Activated naive CD8-positive, alpha-beta T cell (primary cell): ENCODE measurements around the gene SLC38A7.
"Not testable (repeated sequence)": the region's sequence is repeated elsewhere in the genome, so short reads cannot be mapped to it uniquely, and the experiment has no call there.

Source experiments
- H3K27ac Mint-ChIP-seq: one replicate; pipeline ENCODE4 v1.8.0; 2021; ENCODE audit warnings: mixed read lengths
- H3K27me3 Mint-ChIP-seq: one replicate; pipeline ENCODE4 v1.8.0; 2021; ENCODE audit warnings: mixed read lengths
- H3K36me3 Mint-ChIP-seq: one replicate; pipeline ENCODE4 v1.8.0; 2021; ENCODE audit warnings: mixed read lengths
- H3K4me1 Mint-ChIP-seq: one replicate; pipeline ENCODE4 v1.8.0; 2021; ENCODE audit warnings: low read depth, mixed read lengths
- H3K4me3 Mint-ChIP-seq: one replicate; pipeline ENCODE4 v1.8.0; 2021; ENCODE audit warnings: mild to moderate bottlenecking, mixed read lengths
- H3K9me3 Mint-ChIP-seq: one replicate; pipeline ENCODE4 v1.8.0; 2021; ENCODE audit warnings: low read depth, mixed read lengths

SLC38A7 gene

GRCh38 chr16:58654560-58655214 lies 29.9 kb downstream of the SLC38A7 start:
- Mint-ChIP-seq H3K4me1 (no peaks in the 10 kb centered on the region), H3K4me3 (no peak overlapping the region), H3K27me3 (no peaks in the 10 kb centered on the region), H3K27ac (no peak overlapping the region), H3K36me3 (no peaks in the 10 kb centered on the region), H3K9me3 (no peaks in the 10 kb centered on the region)

DNA sequence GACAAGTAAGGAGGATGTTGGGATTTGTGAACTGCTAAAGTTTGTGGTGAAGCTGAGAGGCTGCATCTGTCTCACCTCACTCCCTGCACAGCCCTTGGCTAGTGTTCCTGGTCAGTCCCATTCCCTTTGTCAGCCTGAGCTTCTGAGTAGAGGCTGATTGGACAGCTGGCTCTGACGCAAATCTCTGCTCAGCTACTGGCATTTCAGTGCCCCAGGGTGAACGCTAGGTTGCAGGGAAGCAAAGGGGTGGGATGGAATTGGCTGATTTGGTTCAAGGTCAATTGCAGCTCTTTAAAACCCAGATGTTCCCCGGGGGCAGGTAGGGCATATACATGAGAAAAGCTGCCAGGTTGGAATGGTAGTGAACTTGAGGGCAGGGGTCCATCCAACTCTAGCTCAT lies 31.8 kb downstream of the SLC38A7 start:
- no peaks in the 10 kb centered on the region for H3K4me1 Mint-ChIP-seq
- H3K4me3 Mint-ChIP-seq: no peak overlapping the region
- no peak overlapping the region for H3K27ac Mint-ChIP-seq
- H3K27me3 Mint-ChIP-seq: no peaks in the 10 kb centered on the region
- H3K9me3 Mint-ChIP-seq: no peaks in the 10 kb centered on the region
- H3K36me3 Mint-ChIP-seq: no peaks in the 10 kb centered on the region

DNA sequence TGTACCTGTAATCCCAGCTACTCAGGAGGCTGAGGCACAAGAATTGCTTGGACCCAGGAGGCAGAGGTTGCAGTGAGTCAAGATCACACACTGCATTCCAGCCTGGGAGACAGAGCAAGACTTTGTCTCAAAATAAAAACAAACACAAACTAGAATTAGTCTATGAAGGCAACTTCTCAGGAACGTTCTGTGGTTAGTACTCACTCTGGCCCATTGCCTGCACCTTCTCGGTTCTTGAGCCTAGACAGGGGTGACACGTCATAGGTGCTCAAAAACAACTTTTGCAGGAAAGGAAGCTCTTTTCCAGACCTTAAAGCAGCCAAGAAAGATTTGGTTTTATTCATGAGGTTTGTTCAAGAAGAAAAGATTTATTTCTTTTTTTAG lies 32.6 kb downstream of the SLC38A7 start:
- H3K4me1 Mint-ChIP-seq: no peaks in the 10 kb centered on the region
- no peak overlapping the region for H3K27ac Mint-ChIP-seq
- no peaks in the 10 kb centered on the region for H3K9me3 Mint-ChIP-seq
- no peaks in the 10 kb centered on the region for H3K36me3 Mint-ChIP-seq
- no peak overlapping the region for H3K4me3 Mint-ChIP-seq
- H3K27me3 Mint-ChIP-seq: no peaks in the 10 kb centered on the region

DNA sequence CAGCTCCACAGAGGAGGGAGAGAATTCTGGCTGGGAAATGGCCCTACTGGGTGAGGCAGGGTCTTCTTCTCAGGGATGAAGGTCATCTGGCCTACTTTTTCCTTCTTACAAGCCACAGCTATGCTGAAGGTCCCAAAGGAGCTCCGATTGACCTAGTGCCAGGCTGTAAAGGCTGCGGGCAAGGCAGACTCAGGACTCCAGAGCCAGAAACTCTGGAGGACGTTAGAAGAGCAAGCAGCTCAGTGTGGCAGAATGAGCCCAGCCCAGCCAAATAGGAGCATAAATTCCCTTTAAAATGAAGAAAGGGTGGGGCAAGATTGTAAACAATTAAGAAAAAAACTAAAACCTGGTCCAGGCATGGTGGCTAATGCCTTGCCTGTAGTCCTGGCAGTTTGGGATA lies 34.9 kb downstream of the SLC38A7 start:
- no peaks in the 10 kb centered on the region for H3K4me1 Mint-ChIP-seq
- H3K36me3 Mint-ChIP-seq: no peaks in the 10 kb centered on the region
- no peaks in the 10 kb centered on the region for H3K27me3 Mint-ChIP-seq
- H3K27ac Mint-ChIP-seq: no peak overlapping the region
- H3K9me3 Mint-ChIP-seq: no peaks in the 10 kb centered on the region
- H3K4me3 Mint-ChIP-seq: no peak overlapping the region

- Mint-ChIP-seq H3K4me1 (no peaks in the 10 kb centered on the region), H3K27me3 (no peaks in the 10 kb centered on the region), H3K36me3 (no peaks in the 10 kb centered on the region), H3K4me3 (no peak overlapping the region), H3K27ac (no peak overlapping the region), H3K9me3 (no peaks in the 10 kb centered on the region)
These were observed 37.5 kb downstream of the SLC38A7 start for GRCh38 chr16:58647107-58647506.

DNA sequence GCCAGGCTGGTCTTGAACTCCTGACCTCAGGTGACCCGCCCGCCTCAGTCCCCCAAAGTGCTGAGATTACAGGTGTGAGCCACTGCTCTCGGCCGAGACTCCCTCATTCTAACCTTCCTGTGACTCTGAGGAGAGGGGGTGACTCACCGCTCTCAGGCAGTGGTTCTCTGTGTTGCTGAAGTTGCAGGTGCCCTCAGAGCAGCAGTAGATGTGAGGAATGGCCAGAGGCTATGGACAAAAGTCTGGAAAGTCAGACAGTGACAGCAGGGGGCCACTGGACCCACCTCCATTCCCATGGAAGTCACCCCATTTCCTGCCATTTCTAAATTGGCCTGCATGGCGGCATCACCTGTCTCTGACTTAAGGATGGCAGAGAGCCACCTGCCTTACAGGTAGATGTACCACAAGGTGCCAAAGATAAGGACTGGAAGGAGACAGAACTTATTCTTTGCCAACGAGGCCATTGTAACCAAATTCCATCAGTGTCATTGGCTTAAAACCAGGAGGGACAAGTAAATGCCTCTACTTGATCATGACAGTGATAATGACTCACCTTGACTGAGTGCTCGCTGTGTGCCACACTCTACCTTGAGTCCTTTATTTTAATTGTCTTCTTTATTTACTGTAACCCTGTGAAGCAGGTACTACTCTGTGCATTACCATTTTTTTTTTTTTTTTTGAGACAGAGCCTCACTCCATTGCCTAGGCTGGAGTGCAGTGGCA lies 39.6 kb downstream of the SLC38A7 start:
- H3K27ac Mint-ChIP-seq: no peak overlapping the region
- H3K27me3 Mint-ChIP-seq: no peaks in the 10 kb centered on the region
- H3K4me1 Mint-ChIP-seq: no peaks in the 10 kb centered on the region
- H3K4me3 Mint-ChIP-seq: no peak overlapping the region
- H3K36me3 Mint-ChIP-seq: no peaks in the 10 kb centered on the region
- H3K9me3 Mint-ChIP-seq: no peaks in the 10 kb centered on the region

DNA sequence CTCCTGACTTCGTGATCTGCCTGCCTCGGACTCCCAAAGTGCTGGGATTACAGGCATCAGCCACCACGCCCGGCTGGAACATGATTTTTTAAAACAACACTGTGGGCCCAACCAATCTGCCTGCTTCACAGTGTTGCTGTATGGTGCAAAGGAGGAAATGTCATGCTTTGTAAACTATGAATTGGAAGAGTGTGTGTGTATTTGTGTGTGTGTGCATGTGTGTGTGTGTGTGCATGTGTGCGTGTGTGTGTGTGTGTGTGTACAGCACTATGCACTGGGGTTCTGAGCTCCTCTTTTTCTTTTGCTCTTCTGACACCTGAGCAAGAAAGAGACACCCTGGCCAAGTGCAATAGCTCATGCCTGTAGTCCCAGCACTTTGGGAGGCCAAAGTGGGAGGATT lies 40.5 kb downstream of the SLC38A7 start:
- H3K4me3 Mint-ChIP-seq: no peak overlapping the region
- H3K4me1 Mint-ChIP-seq: no peaks in the 10 kb centered on the region
- H3K9me3 Mint-ChIP-seq: no peaks in the 10 kb centered on the region
- no peak overlapping the region for H3K27ac Mint-ChIP-seq
- no peaks in the 10 kb centered on the region for H3K36me3 Mint-ChIP-seq
- no peaks in the 10 kb centered on the region for H3K27me3 Mint-ChIP-seq

DNA sequence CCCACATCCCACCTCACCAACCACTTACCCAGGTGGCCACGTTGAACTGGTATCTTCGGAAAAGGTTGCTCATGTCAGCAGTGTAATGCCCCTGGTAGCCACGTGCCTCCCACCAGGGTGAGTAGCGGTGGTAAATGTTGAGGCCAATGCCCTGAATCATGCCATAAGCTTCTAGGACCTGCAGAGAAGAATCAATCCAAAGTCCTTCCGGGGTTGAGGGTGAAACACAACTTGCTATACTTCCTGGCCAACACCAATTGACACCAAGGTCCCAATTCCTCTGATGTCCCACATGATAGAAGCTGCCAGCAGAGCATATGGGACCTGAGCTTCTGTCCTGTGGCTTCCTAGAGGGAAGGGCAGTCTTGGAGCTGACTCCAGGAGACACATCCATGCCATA lies 43.6 kb downstream of the SLC38A7 start:
- no peaks in the 10 kb centered on the region for H3K36me3 Mint-ChIP-seq
- H3K27ac Mint-ChIP-seq: no peak overlapping the region

DNA sequence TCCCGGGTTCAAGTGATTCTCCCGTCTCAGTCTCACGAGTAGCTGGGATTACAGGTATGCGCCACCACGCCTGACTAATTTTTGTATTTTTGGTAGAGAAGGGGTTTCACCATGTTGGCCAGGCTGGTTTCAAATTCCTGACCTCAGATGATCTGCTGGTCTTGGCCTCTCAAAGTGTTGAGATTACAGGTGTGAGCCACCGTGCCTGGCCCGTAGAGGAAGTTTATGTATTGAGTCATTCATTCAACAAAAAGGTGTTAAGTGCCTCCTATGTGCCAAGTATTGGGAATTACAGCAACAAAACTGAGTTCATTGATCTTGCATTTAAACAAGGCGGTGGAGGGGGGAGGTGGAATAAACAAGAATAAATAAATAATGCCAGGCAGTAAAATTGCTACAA lies 44.7 kb downstream of the SLC38A7 start:
- Mint-ChIP-seq H3K4me3 (no peak overlapping the region), H3K27ac (no peak overlapping the region), H3K4me1 (no peaks in the 10 kb centered on the region), H3K9me3 (no peaks in the 10 kb centered on the region), H3K27me3 (no peaks in the 10 kb centered on the region), H3K36me3 (no peaks in the 10 kb centered on the region)

More for the DNA sequence above, 43.6 kb downstream of the SLC38A7 start:
- Mint-ChIP-seq H3K9me3 (no peaks in the 10 kb centered on the region), H3K4me1 (no peaks in the 10 kb centered on the region), H3K4me3 (no peak overlapping the region), H3K27me3 (no peaks in the 10 kb centered on the region)

- H3K4me1 Mint-ChIP-seq: no peaks in the 10 kb centered on the region
- no peak overlapping the region for H3K27ac Mint-ChIP-seq
- no peaks in the 10 kb centered on the region for H3K27me3 Mint-ChIP-seq
- H3K36me3 Mint-ChIP-seq: no peaks in the 10 kb centered on the region
- H3K4me3 Mint-ChIP-seq: no peak overlapping the region
- no peaks in the 10 kb centered on the region for H3K9me3 Mint-ChIP-seq
These were observed 45.3 kb downstream of the SLC38A7 start for GRCh38 chr16:58639230-58639629.

DNA sequence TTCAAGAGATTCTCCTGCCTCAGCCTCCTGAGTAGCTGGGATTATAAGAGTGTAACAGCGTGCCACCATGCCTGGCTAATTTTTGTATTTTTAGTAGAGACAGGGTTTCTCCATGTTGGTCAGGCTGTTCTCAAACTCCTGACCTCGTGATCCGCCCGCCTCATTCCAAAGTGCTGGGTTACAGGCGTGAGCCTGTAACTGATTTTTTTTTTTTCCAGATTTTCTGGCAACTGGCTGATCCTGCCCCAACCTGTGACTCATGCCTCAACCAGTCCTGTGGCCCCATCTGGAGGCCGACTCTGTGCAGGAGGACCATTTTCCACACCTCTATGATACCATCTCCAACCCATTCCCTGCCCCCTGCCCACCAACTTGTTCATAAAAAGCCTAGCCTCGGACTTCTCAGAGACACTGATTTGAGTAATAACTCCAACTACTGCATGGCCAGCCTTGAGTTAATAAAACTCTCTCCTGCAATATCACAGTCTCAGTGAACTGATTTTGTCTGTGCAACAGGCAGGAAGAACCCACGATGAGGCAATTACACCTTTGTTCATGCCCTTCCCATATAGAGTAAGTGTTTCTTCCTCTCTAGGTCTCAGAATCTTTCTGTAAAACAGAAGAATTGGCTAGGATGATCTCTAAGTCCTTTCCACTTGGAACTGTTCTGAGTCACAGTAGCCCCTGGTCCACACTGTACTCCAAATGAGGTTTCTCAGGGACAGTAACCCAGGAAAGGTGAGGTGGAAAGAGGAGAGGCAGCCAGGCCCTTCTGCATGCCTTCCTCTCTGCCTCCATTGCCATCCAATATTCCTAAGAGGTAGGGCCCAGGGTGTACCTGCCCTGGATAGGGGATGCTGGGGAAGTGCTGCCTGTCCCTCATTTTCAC lies 46.2 kb downstream of the SLC38A7 start:
- Mint-ChIP-seq H3K36me3 (no peaks in the 10 kb centered on the region), H3K27ac (no peak overlapping the region), H3K4me3 (no peak overlapping the region), H3K4me1 (no peaks in the 10 kb centered on the region), H3K27me3 (no peaks in the 10 kb centered on the region), H3K9me3 (no peaks in the 10 kb centered on the region)

GRCh38 chr16:58637021-58637420 lies 47.5 kb downstream of the SLC38A7 start:
- H3K9me3 Mint-ChIP-seq, H3K27ac Mint-ChIP-seq: not testable (repeated sequence)

DNA sequence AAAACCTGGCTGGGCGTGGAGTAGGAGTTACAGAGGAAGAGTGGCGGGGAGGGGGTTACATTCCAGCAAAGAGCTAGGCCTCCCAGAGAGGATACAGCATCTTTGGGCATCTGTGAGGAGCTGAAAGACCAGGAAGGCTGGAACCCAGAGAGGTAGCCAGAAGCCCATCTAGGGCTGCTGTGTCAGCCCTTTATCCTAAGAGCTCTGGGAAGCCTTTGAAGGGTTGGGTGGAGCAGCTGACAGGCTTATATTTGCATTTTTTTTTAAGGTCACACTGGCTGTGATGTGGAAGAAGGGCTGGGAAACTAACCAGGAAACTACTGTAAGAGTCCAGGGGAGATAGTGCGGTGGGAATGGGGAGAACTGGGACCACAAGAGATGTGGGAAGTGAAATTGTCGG lies 48.1 kb downstream of the SLC38A7 start:
- Mint-ChIP-seq H3K27ac (no peak overlapping the region), H3K4me1 (peaks cover under 1% of the 10 kb centered on the region), H3K9me3 (no peaks in the 10 kb centered on the region), H3K4me3 (no peak overlapping the region), H3K27me3 (no peaks in the 10 kb centered on the region), H3K36me3 (no peaks in the 10 kb centered on the region)

More at GRCh38 chr16:58637021-58637420, 47.5 kb downstream of the SLC38A7 start:
- not testable (repeated sequence) for H3K4me3 Mint-ChIP-seq, H3K36me3 Mint-ChIP-seq, H3K27me3 Mint-ChIP-seq, H3K4me1 Mint-ChIP-seq

DNA sequence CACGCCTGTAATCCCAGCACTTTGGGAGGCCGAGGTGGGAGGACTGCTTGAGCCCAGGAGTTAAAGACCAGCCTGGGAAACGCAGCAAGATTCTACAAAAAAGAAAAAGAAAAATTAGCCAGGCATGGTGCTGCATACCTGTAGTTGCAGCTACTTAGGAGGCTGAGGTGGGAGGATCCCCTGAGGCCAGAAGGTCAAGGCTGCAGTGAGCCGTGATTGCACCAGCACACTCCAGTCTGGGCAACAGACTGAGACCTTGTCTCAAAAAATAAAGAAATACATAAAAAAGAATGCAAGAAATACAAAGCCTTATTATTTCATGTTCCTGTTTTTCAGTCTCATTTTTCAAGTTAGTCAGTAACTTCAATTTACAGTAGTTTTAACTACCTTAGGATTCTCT lies 49.1 kb downstream of the SLC38A7 start:
- H3K4me3 Mint-ChIP-seq: no peak overlapping the region
- H3K4me1 Mint-ChIP-seq: peaks cover 5% of the 10 kb centered on the region
- H3K27me3 Mint-ChIP-seq: no peaks in the 10 kb centered on the region
- no peaks in the 10 kb centered on the region for H3K9me3 Mint-ChIP-seq
- H3K36me3 Mint-ChIP-seq: no peaks in the 10 kb centered on the region
- H3K27ac Mint-ChIP-seq: no peak overlapping the region

GRCh38 chr16:58634265-58634802 lies 50.2 kb downstream of the SLC38A7 start:
- Mint-ChIP-seq H3K9me3 (no peaks in the 10 kb centered on the region), H3K4me1 (peaks cover 8% of the 10 kb centered on the region), H3K4me3 (no peak overlapping the region), H3K36me3 (no peaks in the 10 kb centered on the region), H3K27me3 (no peaks in the 10 kb centered on the region), H3K27ac (no peak overlapping the region)
